HL-60/S4 treated with retinoic acid at 250 ng/mL for 4 days and 3 days (cell line): ENCODE data around the gene SMIM10L2A.
"Not testable (repeated sequence)": the region's sequence is repeated elsewhere in the genome, so short reads cannot be mapped to it uniquely, and the experiment has no call there.

Experiments
- in situ Hi-C: fragments of 300-500 bp; cut with MboI; formaldehyde crosslinking; loops from 2 replicates; pipeline ENCODE4 v1.7.0; 2022; ENCODE audit warnings: low sequenced_read_pairs

Gene SMIM10L2A

GRCh38 chrX:135421932-135422809 lies at the start of gene SMIM10L2A:
SMIM10L2A (plus strand) TSS chrX:135421944; CDS start chrX:135422132, 188 bp downstream.
- in situ Hi-C loops = no loop called here

- in situ Hi-C loops = no loop called here
These were observed 48.4 kb upstream of the SMIM10L2A start for GRCh38 chrX:135373357-135373756.

- in situ Hi-C loops = no loop called here
These were observed 39.5 kb upstream of the SMIM10L2A start for GRCh38 chrX:135382260-135382659.

GRCh38 chrX:135383249-135383648 lies 38.5 kb upstream of the SMIM10L2A start:
- in situ Hi-C loops = no loop called here

- in situ Hi-C loops = no loop called here
These were observed 37.4 kb upstream of the SMIM10L2A start for GRCh38 chrX:135384161-135384836.

- in situ Hi-C loops = no loop called here
These were observed 32.9 kb upstream of the SMIM10L2A start for GRCh38 chrX:135388841-135389240.

GRCh38 chrX:135389243-135389642 lies 32.5 kb upstream of the SMIM10L2A start:
- in situ Hi-C loops = no loop called here

GRCh38 chrX:135389717-135390116 lies 32.0 kb upstream of the SMIM10L2A start:
- in situ Hi-C loops = no loop called here

- in situ Hi-C loops = no loop called here
These were observed 30.0 kb upstream of the SMIM10L2A start for GRCh38 chrX:135391734-135392133.

- in situ Hi-C loops = no loop called here
These were observed 28.7 kb upstream of the SMIM10L2A start for GRCh38 chrX:135393051-135393450.

- in situ Hi-C loops = no loop called here
These were observed 26.7 kb upstream of the SMIM10L2A start for GRCh38 chrX:135395064-135395463.

GRCh38 chrX:135396109-135396508 lies 25.6 kb upstream of the SMIM10L2A start:
- in situ Hi-C loops = no loop called here

- in situ Hi-C loops = no loop called here
These were observed 25.2 kb upstream of the SMIM10L2A start for GRCh38 chrX:135396566-135396965.

- in situ Hi-C loops = no loop called here
These were observed 24.1 kb upstream of the SMIM10L2A start for GRCh38 chrX:135397652-135398051.

- in situ Hi-C loops = no loop called here
These were observed 18.4 kb upstream of the SMIM10L2A start for GRCh38 chrX:135403374-135403773.

GRCh38 chrX:135406428-135406827 lies 15.3 kb upstream of the SMIM10L2A start:
- in situ Hi-C loops = not testable (repeated sequence)

GRCh38 chrX:135408794-135409193 lies 12.9 kb upstream of the SMIM10L2A start:
- in situ Hi-C loops = no loop called here

GRCh38 chrX:135410861-135411627 lies 10.7 kb upstream of the SMIM10L2A start:
- in situ Hi-C loops = no loop called here

- in situ Hi-C loops = no loop called here
These were observed 9.9 kb upstream of the SMIM10L2A start for GRCh38 chrX:135411893-135412292.

- in situ Hi-C loops = no loop called here
These were observed 5.2 kb upstream of the SMIM10L2A start for GRCh38 chrX:135416546-135416945.

GRCh38 chrX:135420831-135421230 lies 913 bp upstream of the SMIM10L2A start:
- in situ Hi-C loops = no loop called here
